A673 (cell line): Measurements from ENCODE around the gene TNKS2. TPM values are rescaled to one million over a fixed set of nuclear protein-coding genes. Genes with fewer than 3 reads are reported as not detected.

Experiments
- BruUV-seq: library from RNA; stranded (reverse); fragments of 400-500 nt; replicated peaks from 2 replicates; lab custom pipeline; 2021; lab: Mats Ljungman, UMichigan
- CTCF ChIA-PET: fragments of 300-600 bp; sonication (Branson Sonifier 250); formaldehyde crosslinking; loops from one replicate; lab custom pipeline; 2022; ENCODE audit warnings: antibody characterized with exemption; lab: Charles Lee
- POLR2A ChIA-PET: fragments of 300-600 bp; sonication (Branson Sonifier 250); formaldehyde crosslinking; loops from one replicate; lab custom pipeline; 2022; ENCODE audit warnings: antibody characterized with exemption; ENCODE audit not compliant: low non-redundant PET; lab: Charles Lee
- DNase-seq: peaks from one replicate; pipeline ENCODE4 v3.0.0-alpha.2; 2015; ENCODE audit warnings: low spot score
- H3K27ac ChIP-seq: fragments of 200-600 bp; sonication (generic); 2 replicates; pipeline ENCODE4 v1.5.1; 2016; ENCODE audit warnings: mixed run types, low read depth, mild to moderate bottlenecking, mixed read lengths, antibody characterized with exemption, low read length; ENCODE audit not compliant: poor library complexity, severe bottlenecking
- H3K27me3 ChIP-seq: fragments of 200-600 bp; sonication (generic); replicated peaks from 2 replicates; pipeline ENCODE4 v1.6.1; 2017; ENCODE audit warnings: mixed run types, low read depth, mild to moderate bottlenecking, mixed read lengths, antibody characterized with exemption, low read length; ENCODE audit not compliant: insufficient read depth, poor library complexity
- H3K36me3 ChIP-seq: fragments of 200-600 bp; sonication (generic); 2 replicates; pipeline ENCODE4 v1.6.1; 2016; ENCODE audit warnings: mixed run types, mild to moderate bottlenecking, mixed read lengths, antibody characterized with exemption, low read length; ENCODE audit not compliant: insufficient read depth, poor library complexity, severe bottlenecking
- H3K4me1 ChIP-seq: fragments of 200-600 bp; sonication (generic); 2 replicates; pipeline ENCODE4 v1.6.1; 2017; ENCODE audit warnings: mixed run types, mild to moderate bottlenecking, mixed read lengths, antibody characterized with exemption, low read length; ENCODE audit not compliant: insufficient read depth, poor library complexity, severe bottlenecking
- H3K4me3 ChIP-seq: fragments of 200-600 bp; sonication (generic); 2 replicates; pipeline ENCODE4 v1.5.1; 2016; ENCODE audit warnings: low read depth, mixed run types, mild to moderate bottlenecking, mixed read lengths, low read length; ENCODE audit not compliant: poor library complexity, severe bottlenecking
- H3K9me3 ChIP-seq: fragments of 200-600 bp; sonication (generic); 2 replicates; pipeline ENCODE4 v1.6.1; 2016; ENCODE audit warnings: mixed run types, low read depth, mild to moderate bottlenecking, mixed read lengths, antibody characterized with exemption, low read length; ENCODE audit not compliant: poor library complexity, severe bottlenecking
- EZH2 ChIP-seq: fragments of 200-600 bp; sonication (generic); IDR thresholded peaks from 2 replicates; pipeline ENCODE4 v1.6.1; 2017; ENCODE audit warnings: borderline replicate concordance, low read depth, mild to moderate bottlenecking, mixed read lengths, antibody characterized with exemption, low read length; ENCODE audit not compliant: poor library complexity, severe bottlenecking
- intact Hi-C: fragments of 100-400 bp; cut with micrococcal nuclease; formaldehyde crosslinking; loops from one replicate; pipeline ENCODE4 v1.10.0; 2022; ENCODE audit not compliant: unreplicated experiment
- total RNA-seq: library from RNA; stranded (reverse); gene quantifications from 2 replicates; pipeline ENCODE4 v1.2.3, GENCODE V29; 2021
- TF ChIP-seq, protein P1 (sequence below): fragments of 300-800, 200-600 bp; sonication (generic); conservative IDR thresholded peaks from 2 replicates; pipeline ENCODE4 v1.5.1; 2017; ENCODE audit warnings: low read depth, mild to moderate bottlenecking, antibody characterized with exemption, low read length, moderate library complexity, mixed read lengths

Gene TNKS2
- total RNA-seq, 1 experiment from 2014 or later, result 39.4 TPM

DNA sequence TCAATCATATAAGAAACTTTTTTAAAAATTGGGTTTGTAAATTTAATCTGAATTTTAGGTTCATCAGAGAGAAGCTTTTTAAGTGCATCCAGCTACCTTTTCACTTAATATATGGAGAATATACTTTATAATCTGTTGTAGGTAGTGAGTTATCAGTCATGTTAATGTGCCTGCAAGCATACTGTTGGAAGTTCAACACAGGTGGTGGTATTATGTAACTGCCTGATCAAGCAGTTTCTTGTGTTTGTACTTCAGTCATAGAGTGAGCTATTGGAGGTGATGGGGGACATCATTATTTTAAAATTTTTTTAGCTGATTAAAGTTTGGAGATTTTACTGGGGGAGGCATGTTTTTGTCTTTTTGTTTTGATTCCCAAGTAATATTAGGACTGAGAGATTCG is 2.5 kb downstream of the TNKS2 start:
- POLR2A ChIA-PET, result no interaction called here
- H3K9me3 ChIP-seq, result no peaks in the 10 kb centered on the region
- DNase-seq, result no peak
- intact Hi-C loops, result no loop called here
- H3K27me3 ChIP-seq, result no peaks in the 10 kb centered on the region
- no peak overlapping the region for H3K4me3 ChIP-seq
- no TSS peak for BruUV-seq
- no peak overlapping the region for H3K27ac ChIP-seq
- peaks cover 11% of the 10 kb centered on the region for H3K4me1 ChIP-seq
- H3K36me3 ChIP-seq, result peaks cover 4% of the 10 kb centered on the region
- TF ChIP-seq, protein P1, sequence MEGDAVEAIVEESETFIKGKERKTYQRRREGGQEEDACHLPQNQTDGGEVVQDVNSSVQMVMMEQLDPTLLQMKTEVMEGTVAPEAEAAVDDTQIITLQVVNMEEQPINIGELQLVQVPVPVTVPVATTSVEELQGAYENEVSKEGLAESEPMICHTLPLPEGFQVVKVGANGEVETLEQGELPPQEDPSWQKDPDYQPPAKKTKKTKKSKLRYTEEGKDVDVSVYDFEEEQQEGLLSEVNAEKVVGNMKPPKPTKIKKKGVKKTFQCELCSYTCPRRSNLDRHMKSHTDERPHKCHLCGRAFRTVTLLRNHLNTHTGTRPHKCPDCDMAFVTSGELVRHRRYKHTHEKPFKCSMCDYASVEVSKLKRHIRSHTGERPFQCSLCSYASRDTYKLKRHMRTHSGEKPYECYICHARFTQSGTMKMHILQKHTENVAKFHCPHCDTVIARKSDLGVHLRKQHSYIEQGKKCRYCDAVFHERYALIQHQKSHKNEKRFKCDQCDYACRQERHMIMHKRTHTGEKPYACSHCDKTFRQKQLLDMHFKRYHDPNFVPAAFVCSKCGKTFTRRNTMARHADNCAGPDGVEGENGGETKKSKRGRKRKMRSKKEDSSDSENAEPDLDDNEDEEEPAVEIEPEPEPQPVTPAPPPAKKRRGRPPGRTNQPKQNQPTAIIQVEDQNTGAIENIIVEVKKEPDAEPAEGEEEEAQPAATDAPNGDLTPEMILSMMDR, result no peak
- no peak for TF ChIP-seq EZH2
- CTCF ChIA-PET, result no interaction called here

DNA sequence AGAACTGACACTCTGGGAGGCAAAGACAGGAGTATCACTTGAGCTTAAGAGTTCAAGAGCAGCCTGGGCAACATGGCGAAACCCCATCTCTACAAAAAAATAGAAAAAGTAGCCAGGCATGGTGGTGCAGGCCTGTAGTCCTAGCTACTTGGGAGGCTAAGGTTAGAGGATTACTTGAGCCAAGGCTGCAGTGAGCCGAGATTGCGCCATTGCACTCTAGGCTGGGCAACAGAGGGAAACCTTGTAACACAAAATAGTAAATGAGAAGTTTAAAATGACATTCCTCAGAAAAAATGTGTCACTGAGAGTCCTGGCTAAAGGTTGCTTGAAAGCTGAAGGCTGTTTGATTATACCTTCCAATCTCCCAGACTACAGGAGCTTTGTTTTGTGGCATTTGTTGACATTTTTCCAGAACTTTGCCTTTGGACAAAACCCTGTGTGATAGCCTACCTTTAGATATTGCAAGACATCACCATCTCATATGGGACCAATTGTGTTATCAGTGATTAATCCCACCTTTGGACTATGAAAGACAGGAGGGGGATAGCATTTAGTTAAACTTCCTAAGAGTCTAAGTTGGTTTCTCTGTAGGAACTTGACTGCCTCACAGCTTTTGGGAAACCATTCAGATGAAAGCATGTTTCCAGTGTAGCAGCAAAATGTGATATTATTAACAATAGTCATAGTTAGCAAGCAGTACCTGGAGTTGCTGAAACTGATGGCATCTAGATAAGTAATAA is 5.3 kb downstream of the TNKS2 start:
- no peaks in the 10 kb centered on the region for H3K9me3 ChIP-seq
- no peak overlapping the region for H3K4me3 ChIP-seq
- peaks cover 11% of the 10 kb centered on the region for H3K4me1 ChIP-seq
- H3K27ac ChIP-seq, result no peak overlapping the region
- no peaks in the 10 kb centered on the region for H3K27me3 ChIP-seq
- BruUV-seq, result no TSS peak
- CTCF ChIA-PET, result no interaction called here
- no peak for DNase-seq
- intact Hi-C loops, result no loop called here
- POLR2A ChIA-PET, result no interaction called here
- H3K36me3 ChIP-seq, result peaks cover 4% of the 10 kb centered on the region
- TF ChIP-seq, protein P1, result no peak
- TF ChIP-seq EZH2, result no peak

DNA sequence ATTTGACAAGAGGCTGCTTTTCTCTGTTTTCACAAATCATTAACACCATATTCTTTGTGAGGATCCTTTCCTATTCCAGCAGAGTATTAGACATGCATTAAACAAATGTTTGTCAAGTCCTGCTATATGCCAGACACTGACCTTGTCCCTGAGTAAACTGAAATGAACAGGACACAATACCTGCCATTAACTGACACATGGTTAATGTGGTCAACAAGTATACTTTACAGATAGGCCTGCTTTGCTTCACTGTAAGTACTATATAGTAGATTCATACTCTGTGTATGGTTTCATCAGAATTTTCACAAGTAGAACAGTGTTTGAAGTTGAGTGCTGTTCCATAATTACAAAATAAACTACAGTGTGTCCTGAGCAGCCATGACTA is 5.9 kb downstream of the TNKS2 start:
- ChIA-PET CTCF (no interaction called here), POLR2A (no interaction called here)
- TF ChIP-seq, protein P1, result no peak
- TF ChIP-seq EZH2, result no peak
- H3K27ac ChIP-seq, result no peak overlapping the region
- no peak for DNase-seq
- no peaks in the 10 kb centered on the region for H3K9me3 ChIP-seq
- H3K4me1 ChIP-seq, result peaks cover 11% of the 10 kb centered on the region
- H3K36me3 ChIP-seq, result peaks cover 4% of the 10 kb centered on the region
- no peak overlapping the region for H3K4me3 ChIP-seq
- no TSS peak for BruUV-seq
- H3K27me3 ChIP-seq, result no peaks in the 10 kb centered on the region
- intact Hi-C loops, result no loop called here
